Activated CD4-positive, alpha-beta T cell treated with anti-CD3 and anti-CD28 coated beads, Interleukin-2, amount 50 U/mL, for 16 hours (primary cell): ENCODE data around the gene MB.
A peak's percentile ranks its signal among the peaks of the same experiment; 100 is the strongest.

Source experiments
- DNase-seq: peaks from one replicate; pipeline ENCODE4 v3.0.0-alpha.2; 2020

The MB gene

DNA sequence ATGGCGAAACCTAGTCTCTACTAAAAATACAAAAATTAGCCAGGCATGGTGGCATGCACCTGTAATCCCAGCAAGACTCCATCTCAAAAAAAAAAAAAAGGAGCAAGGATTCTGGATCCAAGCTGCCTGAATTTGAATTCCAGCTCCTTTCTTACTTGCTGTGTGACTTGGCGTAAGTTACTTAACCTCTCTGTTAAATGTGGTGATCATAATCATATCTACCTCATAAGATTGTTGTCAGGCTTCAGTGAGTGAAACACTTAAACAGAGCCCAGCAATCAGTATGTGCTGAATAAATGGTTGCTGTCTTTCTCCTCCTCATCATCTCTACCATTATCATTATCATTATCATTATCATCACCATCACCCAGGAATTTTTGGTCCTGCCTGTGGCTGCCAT, 2.7 kb downstream of the MB start:
- no peak for DNase-seq

DNA sequence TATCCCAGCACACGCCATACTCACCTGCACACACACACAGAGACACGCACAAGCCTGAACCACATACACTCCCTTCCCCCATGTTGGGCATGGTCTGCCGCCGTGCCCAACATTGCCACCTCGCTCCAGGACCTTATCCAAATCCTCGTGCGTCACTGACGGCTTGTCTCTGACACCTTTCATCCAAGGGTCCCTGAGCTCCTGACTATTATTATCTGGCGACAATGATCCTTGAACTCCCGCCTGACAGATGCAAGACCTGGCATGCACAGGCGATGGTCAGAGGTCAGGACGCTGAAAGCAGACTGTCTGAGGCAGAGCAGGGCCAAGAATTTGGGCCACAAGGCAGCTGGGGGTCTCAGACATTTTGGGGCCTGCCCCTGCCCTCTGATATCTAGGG, 4.2 kb downstream of the MB start:
- no peak for DNase-seq

DNA sequence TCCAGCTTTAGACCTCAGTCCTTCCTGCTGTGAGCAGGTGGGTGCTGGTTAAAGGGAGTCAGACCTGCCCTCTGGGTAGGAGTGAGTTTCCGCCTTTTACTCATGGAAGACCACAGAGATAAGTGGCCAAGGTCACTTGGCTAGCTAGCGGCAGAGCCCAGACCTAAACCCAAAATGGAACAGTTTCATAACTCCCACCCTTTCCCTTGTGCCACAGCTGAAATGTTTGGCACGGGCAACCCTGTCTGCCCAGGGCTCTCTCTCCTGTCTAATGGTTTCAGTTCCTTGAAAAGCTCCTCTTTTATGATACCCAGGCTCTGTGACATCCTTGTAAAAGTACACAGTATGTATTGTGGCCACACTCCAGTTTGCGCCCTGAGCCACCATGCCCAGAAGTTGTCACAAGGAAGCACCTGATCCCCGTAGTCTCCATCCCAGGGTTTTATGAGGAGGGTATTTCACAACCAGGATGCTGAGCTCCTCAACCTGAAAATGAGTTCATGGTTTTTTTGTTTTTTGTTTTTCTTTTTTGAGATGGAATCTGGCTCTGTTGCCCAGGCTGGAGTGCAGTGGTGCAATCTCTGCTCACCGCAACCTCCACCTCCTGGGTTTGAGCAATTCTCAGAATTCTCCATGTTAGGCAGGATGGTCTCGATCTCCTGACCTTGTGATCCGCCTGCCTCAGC, 5.1 kb downstream of the MB start:
- peak; percentile 23 for DNase-seq

DNA sequence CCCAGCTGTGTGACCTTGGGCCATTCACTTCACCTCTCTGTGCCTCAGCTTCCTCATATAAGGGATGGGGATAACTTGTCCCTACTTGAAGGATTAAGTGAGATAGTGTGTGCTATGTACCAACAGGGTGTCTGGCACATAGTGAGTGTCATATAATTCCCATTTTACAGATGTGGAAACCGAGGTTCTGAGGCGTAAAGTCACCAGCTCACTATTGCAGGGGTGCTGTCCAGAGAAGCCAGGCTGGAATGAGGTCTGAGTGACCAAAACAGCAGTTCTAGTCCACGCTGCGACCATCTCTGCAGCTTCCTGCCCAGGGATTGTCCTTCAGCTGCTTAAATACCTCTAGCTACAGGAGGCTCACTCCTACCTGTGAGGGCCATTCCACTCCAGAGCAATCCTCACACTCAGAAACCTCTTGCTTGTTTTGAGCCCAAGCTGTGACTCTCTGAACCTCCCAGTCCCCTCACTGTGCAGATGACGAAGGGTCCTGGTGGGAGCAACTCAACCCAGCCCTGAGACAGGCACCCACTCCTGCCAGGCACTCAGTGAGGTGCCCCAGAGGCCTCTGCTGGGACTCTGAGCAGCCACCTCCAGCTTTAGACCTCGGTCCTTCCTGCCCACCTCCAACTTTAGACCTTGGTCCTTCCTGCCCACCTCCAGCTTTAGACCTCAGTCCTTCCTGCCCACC, 5.8 kb downstream of the MB start:
- DNase-seq: no peak

DNA sequence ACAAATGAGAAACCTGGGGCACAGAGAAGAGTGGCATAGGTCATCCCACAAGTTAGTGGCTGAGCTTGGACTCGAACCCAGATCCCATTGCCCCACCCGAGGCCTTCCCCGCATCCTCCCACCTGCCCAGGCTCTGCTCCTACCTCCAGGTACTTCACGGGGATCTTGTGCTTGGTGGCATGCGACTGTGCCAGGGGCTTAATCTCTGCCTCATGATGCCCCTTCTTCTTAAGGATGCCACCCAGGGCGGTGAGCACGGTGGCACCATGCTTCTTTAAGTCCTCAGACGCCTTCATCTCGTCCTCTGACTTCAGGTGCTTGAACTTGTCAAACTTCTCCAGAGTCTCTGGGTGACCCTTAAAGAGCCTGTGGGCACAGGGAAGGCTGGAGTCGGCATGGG, 6.4 kb downstream of the MB start:
- DNase-seq: no peak

DNA sequence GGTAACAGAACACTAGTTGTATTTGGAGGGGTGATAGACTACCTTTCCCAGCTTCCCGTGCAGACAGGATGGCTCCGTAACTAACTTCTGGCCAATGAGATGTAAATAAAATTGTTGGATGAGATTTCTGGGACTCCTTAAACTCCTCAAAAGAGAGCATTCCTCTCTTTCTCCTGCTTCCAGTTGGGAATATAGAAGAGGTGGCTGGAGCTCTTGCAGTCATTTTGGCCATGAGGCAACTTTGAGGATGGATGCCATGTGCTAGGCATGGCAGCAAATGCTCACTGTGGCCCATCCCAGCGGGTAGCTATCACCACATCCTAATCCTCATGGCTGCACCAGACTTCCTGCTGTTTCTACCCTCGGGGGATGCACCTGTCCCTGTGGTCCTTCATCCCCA, 7.4 kb downstream of the MB start:
- no peak for DNase-seq

DNA sequence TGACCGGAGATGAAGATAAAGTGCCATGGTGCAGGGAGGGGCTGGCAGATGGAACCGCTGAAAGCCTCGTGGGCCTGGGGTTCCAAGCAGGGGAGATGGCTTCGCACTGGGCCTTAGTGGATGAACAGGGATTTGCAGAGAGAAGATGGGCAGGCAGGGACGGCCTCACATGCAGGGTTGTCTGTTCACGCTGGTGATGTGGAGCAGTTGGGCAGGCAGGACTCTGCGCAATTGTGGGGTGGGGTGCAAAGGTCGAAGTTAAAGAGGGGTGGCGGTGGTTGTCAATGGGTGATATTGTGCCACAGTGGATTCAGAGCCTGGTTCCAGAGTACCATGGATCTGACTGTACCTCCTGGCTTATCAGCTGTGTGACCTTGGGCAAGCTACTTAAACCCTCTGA, 7.9 kb downstream of the MB start:
- DNase-seq: no peak

DNA sequence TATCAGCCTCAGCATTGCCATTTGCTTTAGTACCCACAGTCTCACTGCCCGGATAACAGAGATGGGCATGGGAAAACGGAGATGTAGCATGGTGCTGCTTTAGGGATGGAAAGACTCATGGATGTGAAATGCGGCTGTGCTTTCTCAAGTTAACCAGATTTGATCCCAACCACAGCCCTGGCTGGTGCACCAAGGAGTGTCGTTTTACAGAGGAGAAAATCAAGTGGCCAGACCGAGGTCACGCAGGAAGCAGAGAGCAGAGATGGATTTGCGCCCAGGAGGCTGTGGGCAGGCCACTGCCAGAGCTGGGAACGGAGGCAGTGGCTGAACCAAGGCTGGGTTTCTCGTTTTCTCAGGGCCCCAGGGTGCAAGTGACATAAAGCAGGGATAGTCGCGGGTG, 9.0 kb downstream of the MB start:
- DNase-seq: no peak

DNA sequence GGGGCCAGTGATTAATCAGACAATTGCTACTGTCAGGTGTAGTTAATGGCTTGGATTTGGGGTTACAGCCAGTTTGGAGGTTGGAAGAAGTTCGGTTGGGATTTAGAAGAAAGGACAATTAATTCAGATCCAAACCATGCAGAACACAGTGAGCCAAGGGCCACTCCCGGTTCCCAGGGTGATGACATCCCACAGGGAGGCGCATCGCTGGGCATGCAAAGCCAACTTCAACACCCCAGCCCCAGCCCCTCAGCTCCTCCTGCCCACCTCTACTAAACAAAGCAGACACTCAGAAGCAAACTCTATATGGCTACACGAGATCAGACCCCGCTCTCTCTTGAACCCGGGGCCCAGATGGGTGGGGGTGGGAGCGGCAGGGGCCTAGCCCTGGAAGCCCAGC, 10.2 kb downstream of the MB start:
- no peak for DNase-seq

DNA sequence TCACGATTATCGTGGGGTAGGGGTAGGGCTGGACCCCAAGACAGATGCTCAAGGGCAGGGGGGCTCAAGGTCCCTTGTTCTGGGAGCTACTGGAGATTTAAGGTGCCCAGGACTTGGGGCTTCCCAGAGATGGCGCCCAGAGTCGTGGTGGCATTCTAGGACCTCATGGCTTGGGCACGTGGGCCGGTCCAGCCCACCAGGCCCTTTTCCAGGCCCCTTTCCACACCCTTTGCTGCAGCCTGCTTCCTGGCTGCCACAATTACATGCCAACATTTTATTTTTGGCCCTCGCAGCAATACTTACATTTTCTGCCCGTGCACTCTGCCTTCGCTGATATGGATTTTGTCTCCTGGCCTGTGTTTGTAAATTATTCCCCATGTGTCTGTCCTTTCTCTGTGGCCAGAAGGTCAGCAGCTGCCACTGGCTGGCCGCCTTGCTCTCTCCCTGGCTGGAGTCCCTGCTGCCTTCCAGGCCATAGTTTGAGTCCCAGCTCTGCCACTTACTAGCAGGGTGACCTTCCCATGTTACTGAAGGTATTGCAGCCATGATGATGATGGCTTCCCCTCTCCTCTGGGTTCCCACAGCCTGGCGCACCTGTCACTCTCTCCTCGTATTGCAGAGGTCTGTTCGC, 11.2 kb downstream of the MB start:
- no peak for DNase-seq

DNA sequence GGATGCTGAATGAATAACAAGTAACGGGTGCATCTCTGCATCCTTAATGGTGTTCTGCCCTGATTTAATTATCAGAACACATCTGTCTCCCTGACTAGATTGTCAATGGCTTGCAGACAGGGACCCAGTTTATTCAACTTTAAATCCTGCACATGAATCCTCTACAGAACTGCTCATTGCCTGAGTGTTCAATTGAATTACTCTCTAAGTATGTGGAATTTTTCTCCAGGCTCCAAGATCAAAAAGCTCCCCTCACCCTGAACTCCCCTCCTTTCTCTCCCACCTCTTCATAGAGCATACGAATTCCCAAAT, 11.8 kb downstream of the MB start:
- DNase-seq: no peak

DNA sequence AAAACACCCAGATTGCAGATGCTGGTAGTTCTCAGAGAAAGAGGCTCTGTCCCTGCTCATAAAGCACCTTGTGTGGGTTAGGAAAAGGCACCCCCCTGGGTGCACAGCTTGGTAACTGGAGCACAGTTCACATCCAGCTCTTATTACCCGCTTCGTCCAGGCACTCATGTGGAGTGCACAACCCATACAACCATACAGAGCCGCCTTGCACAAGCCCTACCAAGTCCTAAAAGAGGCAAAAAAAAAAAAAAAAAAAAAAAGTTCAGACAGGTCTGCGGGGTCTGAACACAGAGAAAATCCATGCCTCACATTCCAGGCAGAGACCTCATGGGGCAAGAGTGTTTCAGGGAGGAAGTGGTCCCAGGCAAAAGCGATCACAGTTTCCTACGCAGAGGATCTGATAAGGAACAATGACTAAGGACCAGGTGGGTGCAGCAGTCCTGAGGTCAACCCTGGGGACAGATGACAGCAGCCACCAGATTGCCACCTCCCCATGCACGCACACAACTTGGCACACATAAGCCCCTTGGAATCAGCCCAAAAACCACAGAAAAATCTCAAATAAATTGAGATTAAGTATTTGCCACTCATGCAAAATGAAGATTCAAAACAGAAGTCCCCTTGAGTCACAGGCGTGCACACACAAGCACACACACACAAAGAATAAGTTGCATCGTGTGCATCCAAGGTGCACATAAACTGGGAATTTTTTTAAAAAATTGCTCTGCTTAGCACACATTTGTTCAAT, 12.3 kb downstream of the MB start:
- DNase-seq: peak; percentile 40

DNA sequence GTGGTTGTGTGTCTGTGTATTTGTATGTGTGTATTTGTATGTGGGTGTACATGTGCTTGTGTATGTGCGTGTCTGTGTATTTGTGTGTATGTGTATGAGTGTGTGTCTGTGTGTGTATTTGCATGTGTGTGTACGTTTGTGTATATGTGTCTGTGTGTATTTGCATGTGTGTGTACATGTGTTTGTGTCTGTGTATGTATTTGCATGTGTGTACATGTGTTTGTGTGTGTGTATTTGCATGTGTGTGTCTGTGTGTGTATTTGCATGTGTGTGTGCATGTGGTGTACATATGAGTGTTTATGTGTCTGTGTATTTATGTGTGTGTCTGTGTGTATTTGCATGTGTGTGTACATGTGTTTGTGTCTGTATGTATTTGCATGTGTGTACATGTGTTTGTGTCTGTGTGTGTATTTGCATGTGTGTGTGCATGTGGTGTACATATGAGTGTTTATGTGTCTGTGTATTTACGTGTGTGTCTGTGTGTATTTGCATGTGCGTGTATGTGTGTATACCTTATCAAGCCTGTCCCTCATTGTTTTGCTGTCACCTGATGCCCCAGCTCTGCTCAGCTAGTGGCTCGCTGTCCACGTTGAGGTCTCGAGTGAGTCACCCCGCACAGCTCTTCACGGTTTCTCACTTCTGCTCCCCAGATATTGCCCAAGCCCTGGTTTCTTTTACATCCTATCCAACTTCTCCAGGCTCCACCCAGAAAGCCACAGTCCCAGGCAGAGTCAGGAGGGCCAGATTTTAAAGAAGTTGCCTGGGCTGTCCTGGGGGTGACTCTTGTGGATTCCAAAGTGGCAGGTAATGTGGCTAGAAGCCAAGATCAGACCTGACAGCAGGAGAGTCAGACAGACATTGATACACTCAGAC, 15.2 kb downstream of the MB start:
- DNase-seq: peak; percentile 16

DNA sequence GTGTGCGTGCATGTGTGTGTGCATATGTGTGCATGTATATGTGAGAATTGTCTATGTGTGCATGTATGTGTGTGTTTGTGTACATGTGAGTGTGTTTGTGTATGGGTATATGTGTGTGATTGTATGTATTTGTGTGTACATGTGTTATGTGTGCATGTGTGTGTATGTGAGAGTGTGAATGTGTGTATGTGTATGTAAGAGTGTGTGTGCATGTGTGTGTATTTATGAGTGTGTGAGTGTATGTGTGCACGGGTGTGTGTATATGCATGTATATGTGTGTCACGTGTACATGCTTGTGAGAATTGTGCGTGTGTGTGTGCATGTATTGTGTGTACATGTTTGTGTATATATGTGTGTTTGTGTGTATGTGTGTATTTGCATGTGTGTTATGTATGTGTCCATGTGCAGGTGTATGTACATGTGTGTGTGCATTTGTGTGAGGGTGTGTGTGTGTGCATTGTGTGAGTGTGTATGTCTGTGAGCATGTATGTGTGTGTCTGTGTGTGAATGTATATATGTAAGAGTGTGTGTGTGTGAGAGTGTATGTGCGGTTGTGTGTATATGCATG, 16.0 kb downstream of the MB start:
- DNase-seq: no peak

DNA sequence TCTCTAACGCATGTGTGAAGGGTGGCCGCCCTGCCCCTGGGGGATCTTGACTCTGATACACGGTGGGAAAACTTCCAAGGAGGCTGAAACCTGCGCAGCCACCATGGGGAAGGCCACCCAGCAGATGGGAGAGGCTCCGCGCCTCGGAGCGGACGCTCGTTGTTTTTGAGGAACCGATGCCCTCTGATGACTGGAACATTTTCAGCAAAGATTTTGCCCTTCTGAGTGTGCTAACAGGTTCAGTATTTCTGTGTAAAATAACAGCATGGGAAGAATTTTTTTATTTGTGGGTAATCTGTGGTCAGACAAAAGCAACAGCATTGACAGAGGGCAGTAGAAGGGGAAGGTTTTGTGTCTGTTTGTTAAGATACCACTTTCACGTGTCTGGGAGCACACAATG, 16.7 kb downstream of the MB start:
- no peak for DNase-seq

DNA sequence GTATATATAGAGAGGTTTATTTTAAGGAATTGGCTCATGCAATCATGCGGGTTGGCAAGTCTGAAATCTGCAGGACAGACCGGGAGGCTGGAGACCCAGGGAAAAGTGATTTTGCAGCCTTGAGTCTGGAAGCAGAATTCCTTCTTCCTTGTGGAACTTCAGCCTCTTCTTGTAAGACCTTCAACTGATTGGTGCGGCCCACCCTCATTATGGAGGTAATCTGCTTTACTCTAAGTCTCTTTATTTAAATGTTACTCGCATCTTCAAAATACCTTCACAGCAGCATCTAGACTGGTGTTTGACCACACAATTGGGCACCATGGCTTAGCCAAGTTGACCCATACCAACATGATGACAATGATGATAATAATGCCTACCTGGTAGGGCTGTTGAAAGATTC, 17.8 kb downstream of the MB start:
- DNase-seq: no peak

DNA sequence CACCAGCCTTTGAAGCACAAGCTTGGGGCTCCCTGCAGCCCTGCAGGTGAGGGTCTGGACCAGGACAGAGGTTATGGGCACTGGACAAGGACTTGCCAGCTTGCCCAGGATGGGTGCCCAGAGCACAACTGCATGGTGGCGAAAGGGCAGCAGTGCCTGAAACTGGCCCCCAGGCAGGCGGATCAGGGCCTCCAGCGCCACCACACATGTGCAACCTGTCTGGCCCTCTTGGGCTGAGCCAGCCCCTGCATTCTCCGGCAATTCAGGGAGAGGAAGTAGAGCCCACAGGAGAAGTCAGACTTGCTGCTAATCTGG, 18.8 kb downstream of the MB start:
- no peak for DNase-seq

DNA sequence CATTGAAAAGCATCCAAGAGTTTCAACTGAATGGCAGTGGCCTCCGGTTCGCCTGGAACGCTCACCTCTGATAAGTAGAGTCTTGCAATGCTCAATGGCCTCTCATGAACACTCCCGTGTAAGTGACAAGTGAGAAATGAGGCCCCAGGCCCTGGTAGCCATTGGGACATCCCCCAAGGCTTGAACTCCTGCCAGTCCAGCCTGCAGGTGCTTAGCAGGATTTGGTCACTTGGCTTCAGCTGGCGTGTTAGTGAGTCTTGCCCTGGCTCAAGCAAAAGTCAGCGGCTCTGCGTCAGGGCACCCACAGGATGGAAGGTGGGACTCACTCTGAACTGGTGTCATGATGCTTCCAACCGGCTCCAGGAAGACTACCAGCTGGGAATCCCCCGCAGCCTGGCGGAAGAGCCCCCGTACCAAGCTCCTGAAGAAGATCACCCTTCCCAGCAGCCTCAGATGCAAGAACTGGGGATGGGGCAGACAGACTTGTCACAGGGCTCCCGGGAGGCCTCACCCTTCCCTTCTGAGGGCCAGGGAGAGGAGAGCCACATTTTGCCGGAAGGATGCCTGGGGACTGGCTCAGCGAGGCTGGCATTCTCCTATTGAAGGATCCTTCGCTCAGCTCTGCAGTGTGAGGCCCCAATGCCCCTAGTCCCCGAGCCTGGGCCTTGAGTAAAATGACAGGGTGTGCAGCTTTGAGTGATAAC, 19.3 kb downstream of the MB start:
- DNase-seq: no peak

DNA sequence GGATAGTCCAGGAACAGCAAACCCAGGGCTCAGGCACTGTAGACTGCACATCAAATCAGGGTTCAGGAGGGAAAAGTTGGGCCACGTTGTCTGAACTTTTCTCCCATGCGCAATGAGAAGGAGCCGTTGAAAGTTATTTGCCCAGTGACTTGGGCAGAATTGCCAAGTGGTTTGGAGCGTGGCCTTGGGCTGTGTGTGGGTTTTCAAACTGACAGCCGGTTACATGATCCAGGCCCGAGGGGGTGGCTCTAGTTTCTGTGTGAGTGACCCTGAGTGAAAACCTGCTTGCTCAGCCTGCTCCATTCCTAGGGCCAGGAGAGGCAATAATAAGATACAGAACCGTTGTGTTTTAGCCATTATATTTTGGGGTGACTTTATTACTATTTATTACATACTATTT, 20.3 kb downstream of the MB start:
- DNase-seq: no peak

DNA sequence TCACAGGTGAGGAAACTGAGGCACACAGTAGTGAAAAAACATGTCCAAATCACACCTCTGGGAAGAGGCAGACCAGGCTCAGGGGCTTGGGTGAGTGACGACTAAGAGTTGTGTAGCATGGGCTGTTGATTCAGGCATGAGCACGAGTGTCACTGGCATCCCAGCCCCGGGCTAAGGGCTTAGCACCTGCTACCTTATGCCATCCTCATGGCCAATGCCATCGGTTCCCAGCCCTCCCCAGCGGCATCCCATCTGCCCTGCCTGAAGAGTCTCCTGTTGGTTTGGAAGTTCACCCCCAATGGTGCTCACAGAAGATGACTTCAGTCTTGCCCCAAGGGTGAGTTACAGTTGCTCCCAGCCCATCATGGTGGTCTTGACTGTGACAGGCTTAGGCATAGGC, 22.4 kb downstream of the MB start:
- no peak for DNase-seq

DNA sequence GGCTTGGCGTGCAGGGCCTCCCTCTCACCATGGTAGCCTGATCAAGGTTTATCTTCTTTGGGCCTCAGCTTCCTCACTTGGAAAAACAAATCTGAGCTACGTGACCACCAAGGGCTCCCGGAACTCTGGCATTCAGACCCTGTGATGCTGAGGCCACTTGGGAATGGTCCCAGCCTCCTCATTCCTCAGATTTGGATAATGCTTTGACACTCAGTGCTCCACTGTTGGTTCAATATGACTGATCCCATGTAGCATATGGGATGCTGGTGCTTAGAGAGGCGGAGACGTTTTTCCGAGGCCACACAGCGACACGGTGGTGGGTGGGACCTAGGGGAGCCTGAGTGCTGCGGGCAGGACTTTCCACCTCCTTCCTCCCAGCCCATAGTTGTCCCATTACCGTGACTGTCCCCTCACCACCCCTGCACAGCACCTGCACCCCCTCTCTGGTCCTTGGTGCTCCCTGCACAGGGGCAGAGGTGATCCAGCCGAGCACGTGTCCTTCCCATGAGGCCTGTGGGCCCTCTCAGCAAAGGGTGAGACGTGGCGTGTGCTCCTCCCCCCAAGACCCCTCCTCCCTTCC, 23.1 kb downstream of the MB start:
- DNase-seq: no peak
